Mucosa of rectum (tissue), 2 donors: ENCODE data around the gene RGL1.
"Not testable (repeated sequence)": the region's sequence is repeated elsewhere in the genome, so short reads cannot be mapped to it uniquely, and the experiment has no call there.

ENCODE experiments used
- H3K27ac ChIP-seq, 2 donors: one replicate each; pipeline ENCODE4 v1.7.0; 2013; ENCODE audit warnings: inconsistent platforms in 2 of 2, low read depth in 2 of 2, low read length in 2 of 2
- H3K27me3 ChIP-seq, 2 donors: one replicate each; pipeline ENCODE4 v1.7.0; 2013; ENCODE audit warnings: low read length in 2 of 2; ENCODE audit not compliant: control insufficient read depth in 2 of 2, insufficient read depth in 2 of 2
- H3K36me3 ChIP-seq, 2 donors: one replicate each; pipeline ENCODE4 v1.7.0; 2013; ENCODE audit warnings: low read length in 2 of 2; ENCODE audit not compliant: control insufficient read depth in 2 of 2, insufficient read depth in 2 of 2
- H3K4me1 ChIP-seq, 2 donors: one replicate each; pipeline ENCODE4 v1.7.0; 2013; ENCODE audit warnings: low read length in 2 of 2, mild to moderate bottlenecking in 1 of 2; ENCODE audit not compliant: control insufficient read depth in 2 of 2, insufficient read depth in 2 of 2
- H3K4me3 ChIP-seq, 2 donors: one replicate each; pipeline ENCODE4 v1.7.0; 2013; ENCODE audit warnings: low read length in 2 of 2
- H3K9ac ChIP-seq, 2 donors: one replicate each; pipeline ENCODE4 v1.7.0; 2013; ENCODE audit warnings: low read length in 2 of 2, low read depth in 1 of 2, mild to moderate bottlenecking in 1 of 2
- H3K9me3 ChIP-seq, 2 donors: one replicate each; pipeline ENCODE4 v1.7.0; 2013; ENCODE audit warnings: low read length in 2 of 2; ENCODE audit not compliant: control insufficient read depth in 2 of 2
- donor health status: healthy.
- donor health status: Normal muscosa, but diverticular disease.

RGL1 gene

DNA sequence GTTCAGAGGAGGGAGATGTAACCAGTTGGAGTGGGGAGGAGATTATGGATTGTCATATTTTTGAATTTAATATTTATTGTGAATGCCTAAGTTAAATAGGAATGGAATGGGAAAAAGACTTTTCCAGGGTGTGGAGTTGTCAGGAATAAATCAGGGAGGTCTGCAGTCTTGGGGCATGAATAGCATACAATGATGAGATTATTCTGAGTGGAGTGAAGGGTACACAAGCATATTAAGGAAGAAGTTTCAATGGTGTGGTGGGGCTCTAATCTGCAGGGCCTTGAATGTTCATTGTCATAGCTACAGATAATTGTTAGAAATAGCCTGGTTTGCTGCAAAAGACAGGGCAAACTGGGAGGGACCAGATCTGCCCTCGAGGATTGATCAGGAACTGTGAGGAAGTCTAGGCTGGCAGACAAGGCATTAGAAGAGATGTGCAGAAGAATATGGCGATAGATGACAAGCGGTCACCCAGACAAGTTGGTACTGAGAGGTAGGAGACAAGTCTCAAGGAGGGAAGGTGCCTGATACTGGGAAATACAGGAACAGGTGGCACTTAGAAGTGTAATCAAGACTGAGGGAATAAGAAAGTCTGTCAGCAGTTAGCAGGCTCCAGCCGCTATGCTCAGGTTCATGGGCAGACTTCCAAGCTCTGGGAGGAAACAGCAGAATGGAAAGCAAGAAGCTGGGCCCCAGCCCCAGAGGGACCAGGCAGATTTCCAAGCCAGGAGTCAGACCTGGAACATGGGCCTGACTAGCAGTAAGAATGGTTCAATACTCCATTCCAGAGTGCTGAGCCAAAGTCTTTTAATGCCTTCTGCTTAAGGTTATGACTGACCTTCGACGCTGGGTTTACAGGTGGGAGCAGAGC lies 20.9 kb upstream of the RGL1 start:
- H3K27ac ChIP-seq, result no peak overlapping the region

DNA sequence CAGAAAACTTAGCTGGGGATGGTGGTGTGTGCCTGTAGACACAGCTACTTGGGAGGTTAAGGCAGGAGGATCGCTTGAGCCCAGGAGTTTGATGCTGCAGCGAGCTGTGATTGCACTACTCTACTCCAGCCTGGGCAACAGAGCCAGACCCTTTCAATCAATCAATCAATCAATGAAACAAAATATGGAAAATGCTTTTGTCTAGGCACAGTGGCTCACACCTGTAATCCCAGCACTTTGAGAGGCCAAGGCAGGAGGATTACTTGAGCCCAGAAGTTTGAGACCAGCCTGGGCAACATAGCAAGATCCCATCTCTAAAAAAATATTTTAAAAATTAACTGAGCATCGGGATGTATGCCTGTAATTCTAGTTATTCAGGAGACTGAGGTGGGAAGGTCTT lies 19.0 kb upstream of the RGL1 start:
- H3K9ac ChIP-seq, H3K4me1 ChIP-seq, H3K27ac ChIP-seq, H3K36me3 ChIP-seq, H3K9me3 ChIP-seq, H3K27me3 ChIP-seq, H3K4me3 ChIP-seq: not testable (repeated sequence)

More for the DNA sequence above, 20.9 kb upstream of the RGL1 start:
- peaks cover 0 to 3% of the 10 kb centered on the region in 2 donors for H3K4me1 ChIP-seq
- no peaks in the 10 kb centered on the region for H3K27me3 ChIP-seq
- no peak overlapping the region for H3K9ac ChIP-seq
- no peaks in the 10 kb centered on the region for H3K9me3 ChIP-seq
- no peaks in the 10 kb centered on the region for H3K36me3 ChIP-seq
- no peak overlapping the region for H3K4me3 ChIP-seq

- no peak overlapping the region for H3K9ac ChIP-seq
- no peaks in the 10 kb centered on the region for H3K36me3 ChIP-seq
- H3K27ac ChIP-seq, result no peak overlapping the region
- no peaks in the 10 kb centered on the region for H3K9me3 ChIP-seq
- H3K27me3 ChIP-seq, result no peaks in the 10 kb centered on the region
- no peak overlapping the region for H3K4me3 ChIP-seq
- peaks cover 0 to 3% of the 10 kb centered on the region in 2 donors for H3K4me1 ChIP-seq
These were observed 17.2 kb upstream of the RGL1 start for GRCh38 chr1:183787704-183788103.

DNA sequence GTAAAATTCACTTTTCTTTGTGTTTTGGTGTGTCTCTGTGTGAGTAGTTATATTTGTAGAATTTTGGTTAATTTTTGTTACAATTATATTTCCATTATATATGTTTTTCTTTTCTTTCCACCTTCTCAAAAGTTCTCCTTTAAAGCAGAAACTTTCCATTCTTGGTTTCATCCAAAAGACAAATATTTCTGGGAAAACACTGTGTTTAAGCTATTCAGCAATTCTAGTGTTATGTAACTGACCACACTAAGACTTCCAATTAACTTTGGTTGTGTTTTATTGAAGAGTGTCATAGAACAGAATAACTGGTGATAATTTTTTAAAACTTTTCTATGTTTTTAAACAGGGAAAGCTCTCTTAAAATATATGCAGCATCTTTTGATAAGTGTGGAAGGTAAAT lies 13.6 kb upstream of the RGL1 start:
- Histone ChIP-seq H3K9ac (no peak overlapping the region), H3K27ac (no peak overlapping the region), H3K4me3 (no peak overlapping the region)

GRCh38 chr1:183792300-183792699 lies 12.6 kb upstream of the RGL1 start:
- Histone ChIP-seq H3K9me3 (no peaks in the 10 kb centered on the region), H3K27ac (no peak overlapping the region), H3K4me1 (no peaks in the 10 kb centered on the region)

More for the DNA sequence above, 13.6 kb upstream of the RGL1 start:
- H3K27me3 ChIP-seq, result no peaks in the 10 kb centered on the region
- H3K9me3 ChIP-seq, result no peaks in the 10 kb centered on the region
- no peaks in the 10 kb centered on the region for H3K36me3 ChIP-seq
- H3K4me1 ChIP-seq, result no peaks in the 10 kb centered on the region

DNA sequence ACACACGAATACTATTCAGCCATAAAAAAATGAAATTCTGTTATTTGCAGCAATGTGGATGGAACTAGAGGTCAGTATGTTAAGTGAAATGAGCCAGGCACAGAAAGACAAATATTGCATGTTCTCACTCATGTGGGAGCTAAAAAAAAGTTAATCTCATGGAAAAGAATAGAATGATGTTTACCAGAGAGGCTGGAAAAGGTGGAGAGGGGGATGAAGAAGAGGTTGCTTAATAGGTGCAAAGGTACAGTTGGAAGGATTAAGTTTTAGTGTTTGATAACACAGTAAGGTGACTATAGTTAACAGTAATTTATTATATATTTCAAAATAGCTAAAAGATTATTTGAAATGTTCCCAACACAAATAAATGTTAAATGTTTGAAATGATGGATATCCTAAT lies 10.8 kb upstream of the RGL1 start:
- Histone ChIP-seq H3K27me3 (no peaks in the 10 kb centered on the region), H3K27ac (no peak overlapping the region), H3K9ac (no peak overlapping the region), H3K4me3 (no peak overlapping the region), H3K4me1 (no peaks in the 10 kb centered on the region), H3K36me3 (no peaks in the 10 kb centered on the region), H3K9me3 (no peaks in the 10 kb centered on the region)

More at GRCh38 chr1:183792300-183792699, 12.6 kb upstream of the RGL1 start:
- H3K4me3 ChIP-seq, result no peak overlapping the region
- H3K9ac ChIP-seq, result no peak overlapping the region
- H3K36me3 ChIP-seq, result no peaks in the 10 kb centered on the region
- no peaks in the 10 kb centered on the region for H3K27me3 ChIP-seq

GRCh38 chr1:183800449-183800848 lies 4.5 kb upstream of the RGL1 start:
- no peaks in the 10 kb centered on the region for H3K36me3 ChIP-seq
- H3K9me3 ChIP-seq, result no peaks in the 10 kb centered on the region
- no peak overlapping the region for H3K4me3 ChIP-seq
- peaks cover 0 to 4% of the 10 kb centered on the region in 2 donors for H3K4me1 ChIP-seq
- peaks cover 0 to 9% of the 10 kb centered on the region in 2 donors for H3K27me3 ChIP-seq
- H3K27ac ChIP-seq, result no peak overlapping the region
- no peak overlapping the region for H3K9ac ChIP-seq

DNA sequence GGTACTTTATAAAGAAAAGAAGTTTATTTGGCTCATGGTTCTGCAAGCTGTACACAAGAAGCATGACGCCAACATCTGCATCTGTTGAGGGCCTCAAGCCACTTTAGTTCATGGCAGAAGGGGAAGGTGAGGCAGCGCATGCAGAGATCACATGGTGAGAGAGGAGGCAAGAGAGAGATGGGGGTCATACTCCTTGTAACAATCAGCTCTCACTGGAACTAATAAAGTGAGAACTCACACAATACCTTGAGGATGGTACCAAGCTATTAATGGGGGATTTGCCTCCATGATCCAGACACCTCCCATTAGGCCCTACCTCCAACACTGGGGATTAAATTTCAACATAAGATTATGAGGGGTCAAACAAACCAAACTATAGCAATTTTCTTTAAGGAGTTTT lies 3.3 kb upstream of the RGL1 start:
- no peak overlapping the region for H3K27ac ChIP-seq
- H3K9me3 ChIP-seq, result no peaks in the 10 kb centered on the region
- peaks cover 0 to 14% of the 10 kb centered on the region in 2 donors for H3K27me3 ChIP-seq
- no peak overlapping the region for H3K4me3 ChIP-seq
- H3K9ac ChIP-seq, result no peak overlapping the region
- peaks cover 0 to 6% of the 10 kb centered on the region in 2 donors for H3K4me1 ChIP-seq
- H3K36me3 ChIP-seq, result no peaks in the 10 kb centered on the region

DNA sequence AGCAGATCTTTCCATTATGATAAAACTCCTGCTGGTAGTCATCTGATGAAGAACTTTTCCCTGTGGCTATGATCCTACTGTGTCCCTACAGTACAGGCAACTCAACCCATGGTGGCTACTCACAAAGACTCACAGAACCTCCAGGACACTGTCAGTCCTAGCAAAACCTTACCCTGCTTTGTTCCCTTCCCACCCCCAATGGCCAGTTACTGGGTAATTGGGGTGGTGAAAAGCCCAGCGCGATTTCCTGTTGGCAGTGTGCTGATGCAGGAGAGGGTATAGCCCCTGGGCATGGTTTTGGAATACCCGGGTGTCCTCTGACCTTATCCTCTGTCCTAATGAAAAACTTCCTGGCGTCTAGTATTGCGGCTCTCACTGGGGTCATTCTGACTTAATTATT lies 533 bp upstream of the RGL1 start:
- H3K36me3 ChIP-seq, result no peaks in the 10 kb centered on the region
- peak overlapping the region; percentile 76 to 84 for H3K4me3 ChIP-seq
- H3K27me3 ChIP-seq, result peaks cover 0 to 18% of the 10 kb centered on the region in 2 donors
- H3K4me1 ChIP-seq, result peaks cover 0 to 9% of the 10 kb centered on the region in 2 donors
- peak overlapping the region in 1 of 2 donors; percentile 78 for H3K9ac ChIP-seq
- H3K27ac ChIP-seq, result peak overlapping the region; percentile 75 to 77
- H3K9me3 ChIP-seq, result no peaks in the 10 kb centered on the region

- Histone ChIP-seq H3K9me3 (no peaks in the 10 kb centered on the region), H3K27ac (peak overlapping the region; percentile 48 to 50), H3K4me3 (peak overlapping the region; percentile 59 to 70), H3K4me1 (peaks cover 0 to 9% of the 10 kb centered on the region in 2 donors), H3K27me3 (peaks cover 0 to 18% of the 10 kb centered on the region in 2 donors), H3K36me3 (no peaks in the 10 kb centered on the region), H3K9ac (peak overlapping the region; percentile 42 to 57)
These were observed 1.2 kb downstream of the RGL1 start for GRCh38 chr1:183806125-183806524.
